ENCODE data around the gene ASIP. TPM values are rescaled to one million over a fixed set of nuclear protein-coding genes. Genes with fewer than 3 reads are reported as not detected.
"Not testable (repeated sequence)": the region's sequence is repeated elsewhere in the genome, so short reads cannot be mapped to it uniquely, and the experiment has no call there.

The ASIP gene
- total and polyA plus RNA-seq, 5 donors from 2014 or later: not detected

DNA sequence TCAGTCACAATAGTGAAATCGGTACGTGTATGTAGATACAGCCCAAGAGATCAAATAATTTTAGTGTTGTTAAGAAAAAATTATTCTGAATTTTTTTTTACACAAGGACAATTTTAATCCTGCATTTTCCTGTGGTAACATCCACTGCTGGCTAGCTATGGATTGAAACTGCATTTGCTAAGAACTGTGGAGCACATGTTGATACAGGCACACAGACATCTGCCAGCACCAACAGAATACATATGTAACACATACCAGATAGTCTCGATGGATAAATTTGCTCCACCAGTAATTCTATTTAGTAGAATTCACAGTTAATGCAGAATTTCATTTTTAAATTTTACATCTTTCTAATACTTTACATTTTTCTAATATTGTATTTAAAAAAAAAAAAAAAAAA, 2.2 kb downstream of the ASIP start:
- Mint-ChIP-seq H3K27me3 (peaks cover 34% of the 10 kb centered on the region), H3K4me1 (peaks cover 0 to 8% (median 0%) of the 10 kb centered on the region in 4 donors), H3K27ac (no peak overlapping the region), H3K36me3 (no peaks in the 10 kb centered on the region), H3K9me3 (peaks cover 0 to 7% (median 2%) of the 10 kb centered on the region in 7 donors), H3K4me3 (no peak overlapping the region)
- H3K4me1 ChIP-seq (ENCODE audit: control insufficient read depth, insufficient read depth, low read length, poor library complexity, severe bottlenecking): no peaks in the 10 kb centered on the region
- no peaks in the 10 kb centered on the region for H3K36me3 ChIP-seq (ENCODE audit: control insufficient read depth, insufficient read depth, low read length)
- peaks cover 0 to 4% of the 10 kb centered on the region in 2 experiments for H3K9me3 ChIP-seq (ENCODE audit: control insufficient read depth in 2 of 2, low read length in 2 of 2)
- no peak for ATAC-seq (ENCODE audit: low read depth in 2 of 2)
- H3K4me3 ChIP-seq (ENCODE audit: low read depth, low read length): no peak overlapping the region
- peaks cover 19% of the 10 kb centered on the region for H3K27me3 ChIP-seq (ENCODE audit: control insufficient read depth, insufficient read depth, low read length)
- no peak overlapping the region for H3K27ac ChIP-seq (ENCODE audit: insufficient read depth, low read length, poor library complexity, severe bottlenecking)
- DNase-seq: no peak

GRCh38 chr20:34246126-34246626, 5.0 kb downstream of the ASIP start:
- Histone ChIP-seq H3K4me3 (ENCODE audit: low read depth, low read length) (no peak overlapping the region), H3K27me3 (ENCODE audit: control insufficient read depth, insufficient read depth, low read length) (peaks cover 4% of the 10 kb centered on the region), H3K4me1 (ENCODE audit: control insufficient read depth, insufficient read depth, low read length, poor library complexity, severe bottlenecking) (no peaks in the 10 kb centered on the region), H3K9me3 (ENCODE audit: control insufficient read depth in 2 of 2, low read length in 2 of 2) (no peaks in the 10 kb centered on the region), H3K27ac (ENCODE audit: insufficient read depth, low read length, poor library complexity, severe bottlenecking) (no peak overlapping the region), H3K36me3 (ENCODE audit: control insufficient read depth, insufficient read depth, low read length) (no peaks in the 10 kb centered on the region)
- ATAC-seq (ENCODE audit: low read depth in 2 of 2) (no peak), DNase-seq (no peak)
- H3K27ac Mint-ChIP-seq: no peak overlapping the region
- no peaks in the 10 kb centered on the region for H3K36me3 Mint-ChIP-seq
- peaks cover 0 to 5% (median 2%) of the 10 kb centered on the region in 4 donors for H3K4me1 Mint-ChIP-seq
- peaks cover 0 to 1% (median 0%) of the 10 kb centered on the region in 7 donors for H3K9me3 Mint-ChIP-seq
- H3K4me3 Mint-ChIP-seq: no peak overlapping the region
- peaks cover 17% of the 10 kb centered on the region for H3K27me3 Mint-ChIP-seq

DNA sequence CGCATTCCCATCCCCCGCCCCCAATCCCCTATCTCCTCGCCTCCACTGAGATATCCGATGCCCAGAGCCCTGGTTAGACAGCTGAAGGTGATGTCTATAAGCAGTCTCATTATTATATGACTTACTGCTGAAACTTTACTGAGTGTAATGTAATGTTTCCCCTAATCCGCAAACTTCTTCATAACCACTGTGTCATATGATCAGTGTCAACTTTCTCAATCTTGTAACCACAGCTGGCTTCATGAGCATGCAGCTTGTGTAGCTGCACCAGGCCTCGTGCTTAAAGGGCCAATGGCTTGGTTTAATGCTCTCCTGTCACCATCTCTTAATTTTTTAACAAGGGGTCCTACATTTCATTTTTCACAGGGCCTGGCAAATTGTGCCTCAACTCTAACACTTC, 8.1 kb downstream of the ASIP start:
- no peak for ATAC-seq (ENCODE audit: low read depth in 2 of 2)

DNA sequence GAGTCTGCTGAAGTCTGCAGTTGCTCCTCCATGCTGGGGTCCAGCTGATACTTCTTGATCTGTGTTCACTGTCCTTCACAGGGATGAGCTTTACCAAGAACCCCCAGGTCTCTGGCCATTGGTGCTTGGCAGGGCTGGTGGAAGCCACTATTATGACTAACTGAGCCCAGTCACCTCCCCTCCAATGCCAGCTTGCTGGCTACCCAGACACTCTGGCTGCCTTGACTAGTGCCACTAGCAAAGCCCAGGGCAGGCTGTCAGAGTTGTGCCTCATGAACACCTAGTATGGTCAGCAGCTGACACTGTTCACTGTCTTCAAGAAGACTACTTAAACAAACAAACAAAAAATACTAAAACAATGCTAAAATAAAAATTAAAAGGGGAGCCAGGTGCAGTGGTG, 8.8 kb downstream of the ASIP start:
- ATAC-seq (ENCODE audit: low read depth in 2 of 2) (no peak), DNase-seq (no peak)
- peaks cover 10% of the 10 kb centered on the region for H3K27me3 Mint-ChIP-seq
- Histone ChIP-seq H3K9me3 (ENCODE audit: control insufficient read depth in 2 of 2, low read length in 2 of 2) (no peaks in the 10 kb centered on the region), H3K27ac (ENCODE audit: insufficient read depth, low read length, poor library complexity, severe bottlenecking) (no peak overlapping the region), H3K27me3 (ENCODE audit: control insufficient read depth, insufficient read depth, low read length) (no peaks in the 10 kb centered on the region), H3K4me1 (ENCODE audit: control insufficient read depth, insufficient read depth, low read length, poor library complexity, severe bottlenecking) (no peaks in the 10 kb centered on the region), H3K36me3 (ENCODE audit: control insufficient read depth, insufficient read depth, low read length) (no peaks in the 10 kb centered on the region), H3K4me3 (ENCODE audit: low read depth, low read length) (no peak overlapping the region)
- peaks cover 0 to 5% (median under 1%) of the 10 kb centered on the region in 4 donors for H3K4me1 Mint-ChIP-seq
- no peaks in the 10 kb centered on the region for H3K9me3 Mint-ChIP-seq
- H3K27ac Mint-ChIP-seq: no peak overlapping the region
- H3K36me3 Mint-ChIP-seq: no peaks in the 10 kb centered on the region
- H3K4me3 Mint-ChIP-seq: no peak overlapping the region

More for the DNA sequence above, 8.1 kb downstream of the ASIP start:
- peaks cover 10% of the 10 kb centered on the region for H3K27me3 Mint-ChIP-seq
- H3K4me3 Mint-ChIP-seq: no peak overlapping the region
- no peaks in the 10 kb centered on the region for H3K36me3 Mint-ChIP-seq
- Histone ChIP-seq H3K27me3 (ENCODE audit: control insufficient read depth, insufficient read depth, low read length) (no peaks in the 10 kb centered on the region), H3K27ac (ENCODE audit: insufficient read depth, low read length, poor library complexity, severe bottlenecking) (no peak overlapping the region), H3K4me3 (ENCODE audit: low read depth, low read length) (no peak overlapping the region), H3K9me3 (ENCODE audit: control insufficient read depth in 2 of 2, low read length in 2 of 2) (no peaks in the 10 kb centered on the region), H3K4me1 (ENCODE audit: control insufficient read depth, insufficient read depth, low read length, poor library complexity, severe bottlenecking) (no peaks in the 10 kb centered on the region), H3K36me3 (ENCODE audit: control insufficient read depth, insufficient read depth, low read length) (no peaks in the 10 kb centered on the region)
- no peaks in the 10 kb centered on the region for H3K9me3 Mint-ChIP-seq
- H3K27ac Mint-ChIP-seq: no peak overlapping the region
- peak in 1 of 3 donors; percentile 34 for DNase-seq
- peaks cover 0 to 5% (median under 1%) of the 10 kb centered on the region in 4 donors for H3K4me1 Mint-ChIP-seq

GRCh38 chr20:34251619-34252018, 10.4 kb downstream of the ASIP start:
- no peaks in the 10 kb centered on the region for H3K27me3 ChIP-seq (ENCODE audit: control insufficient read depth, insufficient read depth, low read length)
- H3K9me3 ChIP-seq (ENCODE audit: control insufficient read depth in 2 of 2, low read length in 2 of 2): no peaks in the 10 kb centered on the region
- H3K4me1 ChIP-seq (ENCODE audit: control insufficient read depth, insufficient read depth, low read length, poor library complexity, severe bottlenecking): no peaks in the 10 kb centered on the region
- H3K36me3 ChIP-seq (ENCODE audit: control insufficient read depth, insufficient read depth, low read length): no peaks in the 10 kb centered on the region
- H3K4me3 ChIP-seq (ENCODE audit: low read depth, low read length): no peak overlapping the region
- ATAC-seq (ENCODE audit: low read depth in 2 of 2): no peak
- no peaks in the 10 kb centered on the region for H3K36me3 Mint-ChIP-seq
- no peak overlapping the region for H3K4me3 Mint-ChIP-seq
- no peak for DNase-seq
- peaks cover 4% of the 10 kb centered on the region for H3K27me3 Mint-ChIP-seq
- H3K9me3 Mint-ChIP-seq: no peaks in the 10 kb centered on the region
- no peak overlapping the region for H3K27ac ChIP-seq (ENCODE audit: insufficient read depth, low read length, poor library complexity, severe bottlenecking)
- H3K4me1 Mint-ChIP-seq: peaks cover 0 to 5% (median under 1%) of the 10 kb centered on the region in 4 donors
- H3K27ac Mint-ChIP-seq: no peak overlapping the region

- not testable (repeated sequence) for H3K4me1 ChIP-seq (ENCODE audit: control insufficient read depth, insufficient read depth, low read length, poor library complexity, severe bottlenecking); H3K4me3 Mint-ChIP-seq; H3K27ac ChIP-seq (ENCODE audit: insufficient read depth, low read length, poor library complexity, severe bottlenecking); H3K36me3 Mint-ChIP-seq; DNase-seq; H3K9me3 Mint-ChIP-seq; H3K4me3 ChIP-seq (ENCODE audit: low read depth, low read length); H3K27me3 Mint-ChIP-seq; ATAC-seq (ENCODE audit: low read depth in 2 of 2); H3K36me3 ChIP-seq (ENCODE audit: control insufficient read depth, insufficient read depth, low read length); H3K27me3 ChIP-seq (ENCODE audit: control insufficient read depth, insufficient read depth, low read length); H3K27ac Mint-ChIP-seq; H3K9me3 ChIP-seq (ENCODE audit: control insufficient read depth in 2 of 2, low read length in 2 of 2); H3K4me1 Mint-ChIP-seq
These were observed 11.3 kb downstream of the ASIP start for GRCh38 chr20:34252431-34253086.

- H3K9me3 Mint-ChIP-seq: peaks cover 0 to under 1% (median 0%) of the 10 kb centered on the region in 7 donors
- Histone ChIP-seq H3K36me3 (ENCODE audit: control insufficient read depth, insufficient read depth, low read length) (no peaks in the 10 kb centered on the region), H3K4me1 (ENCODE audit: control insufficient read depth, insufficient read depth, low read length, poor library complexity, severe bottlenecking) (no peaks in the 10 kb centered on the region), H3K4me3 (ENCODE audit: low read depth, low read length) (no peak overlapping the region), H3K27me3 (ENCODE audit: control insufficient read depth, insufficient read depth, low read length) (no peaks in the 10 kb centered on the region), H3K9me3 (ENCODE audit: control insufficient read depth in 2 of 2, low read length in 2 of 2) (no peaks in the 10 kb centered on the region), H3K27ac (ENCODE audit: insufficient read depth, low read length, poor library complexity, severe bottlenecking) (no peak overlapping the region)
- no peak overlapping the region for H3K4me3 Mint-ChIP-seq
- no peak for DNase-seq
- no peaks in the 10 kb centered on the region for H3K36me3 Mint-ChIP-seq
- H3K4me1 Mint-ChIP-seq: no peaks in the 10 kb centered on the region
- H3K27me3 Mint-ChIP-seq: no peaks in the 10 kb centered on the region
- H3K27ac Mint-ChIP-seq: no peak overlapping the region
- ATAC-seq (ENCODE audit: low read depth in 2 of 2): no peak
These were observed 13.8 kb downstream of the ASIP start for GRCh38 chr20:34254979-34255378.

DNA sequence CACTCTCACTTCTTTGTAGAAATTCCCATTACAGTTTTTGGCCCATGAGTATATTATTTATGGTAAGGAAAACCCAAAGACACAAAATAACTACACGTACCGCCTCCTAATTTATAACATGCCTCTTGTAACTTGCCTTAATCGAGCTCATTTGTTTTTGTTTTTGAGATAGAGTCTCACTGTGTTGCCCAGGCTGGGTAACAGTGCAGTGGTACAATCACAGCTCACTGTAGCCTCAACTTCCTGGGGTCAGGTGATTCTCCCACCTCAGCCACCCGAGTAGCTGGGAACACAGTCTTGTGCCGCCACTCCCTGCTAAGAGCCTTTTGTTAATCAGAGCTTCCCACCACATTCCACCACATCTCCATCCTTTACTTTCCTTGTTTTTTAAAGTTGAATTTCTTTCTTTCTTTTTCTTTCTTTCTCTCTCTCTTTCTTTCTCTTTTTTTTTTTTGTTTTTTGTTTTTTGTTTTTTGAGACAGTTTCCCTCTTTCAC, 15.5 kb downstream of the ASIP start:
- no peak for ATAC-seq (ENCODE audit: low read depth in 2 of 2)
- Mint-ChIP-seq H3K4me1 (no peaks in the 10 kb centered on the region), H3K27me3 (no peaks in the 10 kb centered on the region), H3K27ac (peak overlapping the region in 1 of 3 donors; percentile 34), H3K9me3 (peaks cover 0 to 1% (median 0%) of the 10 kb centered on the region in 7 donors), H3K4me3 (no peak overlapping the region), H3K36me3 (no peaks in the 10 kb centered on the region)
- no peak for DNase-seq
- no peaks in the 10 kb centered on the region for H3K36me3 ChIP-seq (ENCODE audit: control insufficient read depth, insufficient read depth, low read length)
- no peaks in the 10 kb centered on the region for H3K4me1 ChIP-seq (ENCODE audit: control insufficient read depth, insufficient read depth, low read length, poor library complexity, severe bottlenecking)
- H3K9me3 ChIP-seq (ENCODE audit: control insufficient read depth in 2 of 2, low read length in 2 of 2): no peaks in the 10 kb centered on the region
- no peak overlapping the region for H3K27ac ChIP-seq (ENCODE audit: insufficient read depth, low read length, poor library complexity, severe bottlenecking)
- no peak overlapping the region for H3K4me3 ChIP-seq (ENCODE audit: low read depth, low read length)
- no peaks in the 10 kb centered on the region for H3K27me3 ChIP-seq (ENCODE audit: control insufficient read depth, insufficient read depth, low read length)

Measured in CD4-positive, CD25-positive, alpha-beta regulatory T cell (primary cell).